Ectodermal cell (in vitro differentiated cells): Measurements from ENCODE around the gene IL16.

ENCODE experiments used
- H3K27ac ChIP-seq: 2 replicates; pipeline ENCODE4 v1.7.0; 2013; ENCODE audit warnings: mild to moderate bottlenecking, low read depth, low read length; ENCODE audit not compliant: insufficient read depth, poor library complexity, severe bottlenecking
- H3K27me3 ChIP-seq: 2 replicates; pipeline ENCODE4 v1.7.0; 2013; ENCODE audit warnings: mild to moderate bottlenecking, low read length; ENCODE audit not compliant: insufficient read depth, control insufficient read depth, poor library complexity, severe bottlenecking
- H3K36me3 ChIP-seq: one replicate; pipeline ENCODE4 v1.7.0; 2013; ENCODE audit warnings: low read length; ENCODE audit not compliant: control insufficient read depth, insufficient read depth
- H3K4me1 ChIP-seq: one replicate; pipeline ENCODE4 v1.7.0; 2013; ENCODE audit warnings: low read length; ENCODE audit not compliant: control insufficient read depth, insufficient read depth
- H3K4me3 ChIP-seq: 2 replicates; pipeline ENCODE4 v1.7.0; 2013; ENCODE audit warnings: low read depth, low read length, control low read depth; ENCODE audit not compliant: insufficient read depth
- H3K9me3 ChIP-seq: 2 replicates; pipeline ENCODE4 v1.7.0; 2013; ENCODE audit warnings: mild to moderate bottlenecking, low read length, moderate library complexity; ENCODE audit not compliant: control insufficient read depth
- whole genome bisulfite sequencing, 2 experiments: methylation state at CpG; one replicate each; pipeline ENCODE4 v1.1.7; 2013; ENCODE audit warnings: missing lambda C conversion rate in 2 of 2; 5-methylcytosine and 5-hydroxymethylcytosine counted together

IL16 gene

GRCh38 chr15:81185631-81186295 lies 10.9 kb upstream of the IL16 start:
- Histone ChIP-seq H3K36me3 (no peaks in the 10 kb centered on the region), H3K4me3 (no peak overlapping the region), H3K27ac (no peak overlapping the region), H3K27me3 (peaks cover 3% of the 10 kb centered on the region), H3K9me3 (no peaks in the 10 kb centered on the region), H3K4me1 (peaks cover 6% of the 10 kb centered on the region)
- 91 to 92% methylated on average over 4 to 5 of the region's 5 CpGs for WGBS, 2 experiments

GRCh38 chr15:81188354-81188753 lies 8.3 kb upstream of the IL16 start:
- H3K36me3 ChIP-seq, result no peaks in the 10 kb centered on the region
- H3K4me1 ChIP-seq, result no peaks in the 10 kb centered on the region
- no peak overlapping the region for H3K4me3 ChIP-seq
- H3K9me3 ChIP-seq, result no peaks in the 10 kb centered on the region
- no peaks in the 10 kb centered on the region for H3K27me3 ChIP-seq
- no peak overlapping the region for H3K27ac ChIP-seq
- 94 to 95% methylated on average over 8 of the region's 8 CpGs for WGBS, 2 experiments

GRCh38 chr15:81189583-81190283 lies 6.9 kb upstream of the IL16 start:
- H3K4me1 ChIP-seq, result no peaks in the 10 kb centered on the region
- WGBS, 2 experiments, result 89 to 90% methylated on average over 11 of the region's 11 CpGs
- no peak overlapping the region for H3K27ac ChIP-seq
- no peaks in the 10 kb centered on the region for H3K27me3 ChIP-seq
- no peak overlapping the region for H3K4me3 ChIP-seq
- no peaks in the 10 kb centered on the region for H3K9me3 ChIP-seq
- no peaks in the 10 kb centered on the region for H3K36me3 ChIP-seq

GRCh38 chr15:81190922-81191507 lies 5.7 kb upstream of the IL16 start:
- Histone ChIP-seq H3K27me3 (no peaks in the 10 kb centered on the region), H3K4me1 (no peaks in the 10 kb centered on the region), H3K27ac (no peak overlapping the region), H3K4me3 (no peak overlapping the region), H3K36me3 (no peaks in the 10 kb centered on the region), H3K9me3 (no peaks in the 10 kb centered on the region)
- 97% methylated on average over 3 of the region's 3 CpGs for WGBS, 2 experiments

GRCh38 chr15:81191701-81192100 lies 5.0 kb upstream of the IL16 start:
- H3K9me3 ChIP-seq, result no peaks in the 10 kb centered on the region
- no peak overlapping the region for H3K27ac ChIP-seq
- no peaks in the 10 kb centered on the region for H3K4me1 ChIP-seq
- WGBS, 2 experiments, result 94 to 96% methylated on average over 3 of the region's 3 CpGs
- H3K36me3 ChIP-seq, result no peaks in the 10 kb centered on the region
- no peaks in the 10 kb centered on the region for H3K27me3 ChIP-seq
- H3K4me3 ChIP-seq, result no peak overlapping the region

- H3K36me3 ChIP-seq, result no peaks in the 10 kb centered on the region
- no peaks in the 10 kb centered on the region for H3K4me1 ChIP-seq
- H3K4me3 ChIP-seq, result no peak overlapping the region
- 92% methylated on average over 5 of the region's 5 CpGs for WGBS, 2 experiments
- no peaks in the 10 kb centered on the region for H3K27me3 ChIP-seq
- H3K27ac ChIP-seq, result no peak overlapping the region
- H3K9me3 ChIP-seq, result no peaks in the 10 kb centered on the region
Measured at GRCh38 chr15:81194723-81195122, 2.0 kb upstream of the IL16 start.

GRCh38 chr15:81195339-81195864 lies 1.3 kb upstream of the IL16 start:
- H3K36me3 ChIP-seq, result no peaks in the 10 kb centered on the region
- no peaks in the 10 kb centered on the region for H3K9me3 ChIP-seq
- H3K4me3 ChIP-seq, result no peak overlapping the region
- no peak overlapping the region for H3K27ac ChIP-seq
- WGBS, 2 experiments, result 62 to 70% methylated on average over 8 of the region's 8 CpGs
- H3K4me1 ChIP-seq, result no peaks in the 10 kb centered on the region
- H3K27me3 ChIP-seq, result no peaks in the 10 kb centered on the region

GRCh38 chr15:81197255-81197630 lies 564 bp downstream of the IL16 start:
- H3K36me3 ChIP-seq, result no peaks in the 10 kb centered on the region
- 86 to 87% methylated on average over 7 of the region's 7 CpGs for WGBS, 2 experiments
- no peak overlapping the region for H3K4me3 ChIP-seq
- no peak overlapping the region for H3K27ac ChIP-seq
- H3K9me3 ChIP-seq, result no peaks in the 10 kb centered on the region
- H3K27me3 ChIP-seq, result no peaks in the 10 kb centered on the region
- H3K4me1 ChIP-seq, result no peaks in the 10 kb centered on the region

- Histone ChIP-seq H3K4me1 (no peaks in the 10 kb centered on the region), H3K4me3 (no peak overlapping the region), H3K27me3 (no peaks in the 10 kb centered on the region), H3K27ac (no peak overlapping the region), H3K9me3 (no peaks in the 10 kb centered on the region), H3K36me3 (no peaks in the 10 kb centered on the region)
- WGBS, 2 experiments, result 75 to 77% methylated on average over 7 of the region's 7 CpGs
Measured at GRCh38 chr15:81197688-81198281, 1.1 kb downstream of the IL16 start.
